HepG2 (cell line): ENCODE data around the gene IARS2. TPM values are rescaled to one million over a fixed set of nuclear protein-coding genes. Genes with fewer than 3 reads are reported as not detected.
A peak's percentile ranks its signal among the peaks of the same experiment; 100 is the strongest.

ENCODE experiments used
- ATAC-seq: fragments of 200-7000 bp; cut with Tn5 transposase; 3 replicates; pipeline ENCODE4 v1.9.1; 2020; ENCODE audit warnings: mild to moderate bottlenecking, moderate library complexity
- BruUV-seq: library from RNA; stranded (reverse); fragments of 400-500 nt; replicated peaks from 2 replicates; lab custom pipeline; 2021; lab: Mats Ljungman, UMichigan
- CTCF ChIA-PET: fragments of 300-600 bp; formaldehyde crosslinking; extraction: SDS; loops from one replicate; lab custom pipeline; 2021; ENCODE audit warnings: low total read pairs, inconsistent platforms, low intra/inter-chr PET ratio; lab: Yijun Ruan, JAX
- POLR2A ChIA-PET: fragments of 350-600 bp; sonication (Branson Sonifier 250); formaldehyde crosslinking; loops from one replicate; lab custom pipeline; 2020; ENCODE audit warnings: antibody characterized with exemption, inconsistent platforms; lab: Yijun Ruan, JAX
- DNase-seq: peaks from one replicate; pipeline ENCODE4 v3.0.0-alpha.2; 2015; ENCODE audit warnings: low spot score
- FAIRE-seq: peaks from 3 replicates; lab custom pipeline; 2011; peaks lifted over from hg19 to GRCh38; lab: Jason Lieb, UNC
- H2AFZ ChIP-seq: one replicate; pipeline ENCODE4 v1.6.1; 2011; ENCODE audit warnings: low read length, inconsistent platforms
- H3K27ac ChIP-seq: fragments of 300-600 bp; 3 replicates; pipeline ENCODE4 v1.8.0; 2011; ENCODE audit warnings: mixed run types, mild to moderate bottlenecking, mixed read lengths, low read length, inconsistent platforms; ENCODE audit not compliant: insufficient read depth; ENCODE audit errors: extremely low read length
- H3K27me3 ChIP-seq, 2 experiments: fragments of 200-600 bp in 1 of 2; 2 replicates in 1 of 2; 3 replicates in 1 of 2; pipeline versions ENCODE4 v1.6.0 to v1.8.0; 2011; ENCODE audit warnings: low read length in 2 of 2, mild to moderate bottlenecking in 2 of 2, moderate library complexity in 2 of 2, inconsistent platforms in 1 of 2; ENCODE audit not compliant: insufficient read depth in 2 of 2, control insufficient read depth in 1 of 2
- H3K36me3 ChIP-seq, 2 experiments: fragments of 200-600 bp in 1 of 2; replicated peaks in 1 of 2; 2 replicates in 1 of 2; 3 replicates in 1 of 2; pipeline versions ENCODE4 v1.5.1 to v1.8.0; 2011; ENCODE audit warnings: low read length in 2 of 2, inconsistent platforms in 1 of 2; ENCODE audit not compliant: insufficient read depth in 2 of 2, control insufficient read depth in 1 of 2
- H3K4me1 ChIP-seq: 2 replicates; pipeline ENCODE4 v1.5.1; 2012; ENCODE audit warnings: low read length, inconsistent platforms; ENCODE audit not compliant: insufficient read depth
- H3K4me2 ChIP-seq: 2 replicates; pipeline ENCODE4 v1.6.0; 2011; ENCODE audit warnings: low read depth, low read length, inconsistent platforms
- H3K4me3 ChIP-seq, 3 experiments: fragments of 200-600 bp in 1 of 3; sonication (generic), shearing (Covaris generic) in 1 of 3; replicated peaks in 1 of 3; 2 replicates each; pipeline ENCODE4 v1.5.1; 2011 to 2016; ENCODE audit warnings: low read length in 3 of 3, inconsistent platforms in 2 of 3, low read depth in 2 of 3, mild to moderate bottlenecking in 2 of 3, control low read depth in 1 of 3, mixed read lengths in 1 of 3; ENCODE audit not compliant: insufficient read depth in 1 of 3
- H3K79me2 ChIP-seq: one replicate; pipeline ENCODE4 v1.6.1; 2011; ENCODE audit warnings: low read length, inconsistent platforms; ENCODE audit not compliant: insufficient read depth
- H3K9ac ChIP-seq: 2 replicates; pipeline ENCODE4 v1.6.0; 2011; ENCODE audit warnings: mild to moderate bottlenecking, low read depth, low read length, inconsistent platforms; ENCODE audit not compliant: insufficient read depth
- H3K9me3 ChIP-seq: 2 replicates; pipeline ENCODE4 v1.5.1; 2012; ENCODE audit warnings: mild to moderate bottlenecking, low read length
- H4K20me1 ChIP-seq: 2 replicates; pipeline ENCODE4 v1.6.0; 2011; ENCODE audit warnings: inconsistent platforms, mild to moderate bottlenecking, low read length, moderate library complexity; ENCODE audit not compliant: insufficient read depth
- BRD4 ChIP-seq: sonication (generic); formaldehyde crosslinking; IDR thresholded peaks from 2 replicates; pipeline ENCODE4 v1.4.0; 2020; ENCODE audit warnings: missing genetic modification reagents
- EHMT2 ChIP-seq: fragments of 200-600 bp; sonication (generic); IDR thresholded peaks from 2 replicates; pipeline ENCODE4 v1.7.0; 2017; ENCODE audit warnings: antibody characterized with exemption, low read depth, low read length, borderline replicate concordance
- WGBS: methylation state at CpG from one replicate; pipeline ENCODE4 v1.1.6; 2017; ENCODE audit warnings: low lambda C conversion rate; 5-methylcytosine and 5-hydroxymethylcytosine counted together
- in situ Hi-C: cut with HindIII; loops from 2 replicates; pipeline ENCODE4 v1.10.0; 2017; ENCODE audit warnings: low pct_unique_long_range_greater_than_20kb; ENCODE audit not compliant: extremely low pct_ligation_motif_present
- intact Hi-C: fragments of 100-400 bp; cut with micrococcal nuclease; formaldehyde crosslinking; loops from one replicate; pipeline ENCODE4 v1.10.0; 2022; ENCODE audit not compliant: unreplicated experiment
- polyA plus RNA-seq, 8 experiments: library from polyadenylated mRNA; depleted of rRNA in 3 of 8; stranded (reverse) in 7 of 8; unstranded in 1 of 8; fragments of >200 nt; fragmentation: Illumina TruSeq in 4 of 8; extraction: Trizol in 4 of 8; gene quantifications; 2 replicates each; pipeline versions ENCODE4 v1.2.1 to v1.2.3, GENCODE V29; 2011 to 2016; ENCODE audit warnings: low read depth in 4 of 8, missing spikeins in 1 of 8, mixed read lengths in 1 of 8; ENCODE audit not compliant: insufficient read depth in 1 of 8
- total RNA-seq, 5 experiments: library from RNA; depleted of rRNA; stranded (reverse); fragments of >200 nt; fragmentation: Illumina TruSeq; extraction: Trizol; gene quantifications; 2 replicates each; pipeline ENCODE4 v1.2.3, GENCODE V29; 2016; ENCODE audit warnings: low read depth in 1 of 5
- TF ChIP-seq, protein P1 (sequence below): IDR thresholded peaks from 2 replicates; pipeline ENCODE4 v1.6.1; 2016; ENCODE audit warnings: low read depth
- TF ChIP-seq, protein P2 (sequence below): IDR thresholded peaks from 2 replicates; pipeline ENCODE4 v1.6.1; 2012; ENCODE audit warnings: low read depth, low read length, improper control_type of control experiment
- TF ChIP-seq, protein P3 (sequence below): sonication (generic); formaldehyde crosslinking; IDR thresholded peaks from 2 replicates; pipeline ENCODE4 v1.5.0; 2020; ENCODE audit warnings: mild to moderate bottlenecking, missing genetic modification reagents, moderate library complexity

IARS2 gene
- total and polyA plus RNA-seq, 2 of the 13 experiments (the other 11 are each of a cell fraction or from before 2014, with no cell fraction given) = 28.6 to 122 TPM

DNA sequence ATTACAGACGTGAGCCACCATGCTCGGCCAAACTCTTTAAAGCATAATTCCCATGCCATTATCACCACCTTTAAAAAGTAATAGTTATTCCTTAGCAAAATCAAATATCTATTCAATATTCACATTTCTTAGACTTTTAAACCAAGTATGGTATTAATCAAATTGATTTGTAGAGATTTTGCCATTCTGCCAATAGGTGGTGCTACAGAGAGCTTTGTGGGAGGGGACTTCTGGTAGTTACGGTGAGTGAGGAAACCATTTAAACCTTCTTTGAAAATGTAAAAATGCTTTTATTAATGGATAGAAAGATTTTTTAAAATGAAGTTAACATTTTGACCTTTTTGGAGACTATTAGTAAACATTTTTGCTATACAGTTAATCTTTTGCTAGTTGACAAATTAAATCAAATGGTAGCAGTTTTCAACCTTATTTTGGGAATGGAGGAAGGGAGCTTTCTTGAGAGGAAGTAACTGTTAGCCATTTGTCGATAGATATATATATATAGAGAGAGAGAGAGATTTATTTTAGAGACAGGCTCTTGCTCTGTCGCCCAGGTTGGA is 19.3 kb downstream of the IARS2 start:
- CTCF ChIA-PET = interaction anchor here (0.7 kb wide), 1 partner anchor 123 kb away, joined by 3 read pairs; no protein-coding TSS in a partner anchor
- in situ Hi-C loops = no loop called here
- no peaks in the 10 kb centered on the region; the same call in 1 of the 2 replicates for H4K20me1 ChIP-seq
- no peak overlapping the region for H3K4me2 ChIP-seq
- no TSS peak for BruUV-seq
- peaks cover 7 to 47% of the 10 kb centered on the region in 2 experiments; a peak in 4 of 5 replicates for H3K36me3 ChIP-seq
- H3K27ac ChIP-seq = no peak overlapping the region
- H2AFZ ChIP-seq = no peak overlapping the region
- DNase-seq = peak; percentile 30
- TF ChIP-seq, protein P1, sequence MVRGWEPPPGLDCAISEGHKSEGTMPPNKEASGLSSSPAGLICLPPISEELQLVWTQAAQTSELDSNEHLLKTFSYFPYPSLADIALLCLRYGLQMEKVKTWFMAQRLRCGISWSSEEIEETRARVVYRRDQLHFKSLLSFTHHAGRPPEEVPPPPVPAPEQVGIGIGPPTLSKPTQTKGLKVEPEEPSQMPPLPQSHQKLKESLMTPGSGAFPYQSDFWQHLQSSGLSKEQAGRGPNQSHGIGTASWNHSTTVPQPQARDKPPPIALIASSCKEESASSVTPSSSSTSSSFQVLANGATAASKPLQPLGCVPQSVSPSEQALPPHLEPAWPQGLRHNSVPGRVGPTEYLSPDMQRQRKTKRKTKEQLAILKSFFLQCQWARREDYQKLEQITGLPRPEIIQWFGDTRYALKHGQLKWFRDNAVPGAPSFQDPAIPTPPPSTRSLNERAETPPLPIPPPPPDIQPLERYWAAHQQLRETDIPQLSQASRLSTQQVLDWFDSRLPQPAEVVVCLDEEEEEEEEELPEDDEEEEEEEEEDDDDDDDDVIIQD (CRISPR knock-in tag) = peak; percentile 74; the same call in 1 of the 2 replicates
- TF ChIP-seq, protein P2, sequence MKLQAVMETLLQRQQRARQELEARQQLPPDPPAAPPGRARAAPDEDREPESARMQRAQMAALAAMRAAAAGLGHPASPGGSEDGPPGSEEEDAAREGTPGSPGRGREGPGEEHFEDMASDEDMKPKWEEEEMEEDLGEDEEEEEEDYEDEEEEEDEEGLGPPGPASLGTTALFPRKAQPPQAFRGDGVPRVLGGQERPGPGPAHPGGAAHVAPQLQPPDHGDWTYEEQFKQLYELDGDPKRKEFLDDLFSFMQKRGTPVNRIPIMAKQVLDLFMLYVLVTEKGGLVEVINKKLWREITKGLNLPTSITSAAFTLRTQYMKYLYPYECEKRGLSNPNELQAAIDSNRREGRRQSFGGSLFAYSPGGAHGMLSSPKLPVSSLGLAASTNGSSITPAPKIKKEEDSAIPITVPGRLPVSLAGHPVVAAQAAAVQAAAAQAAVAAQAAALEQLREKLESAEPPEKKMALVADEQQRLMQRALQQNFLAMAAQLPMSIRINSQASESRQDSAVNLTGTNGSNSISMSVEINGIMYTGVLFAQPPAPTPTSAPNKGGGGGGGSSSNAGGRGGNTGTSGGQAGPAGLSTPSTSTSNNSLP = peak; percentile 38; the same call in 1 of the 2 replicates
- TF ChIP-seq BRD4 = no peak
- TF ChIP-seq, protein P3, sequence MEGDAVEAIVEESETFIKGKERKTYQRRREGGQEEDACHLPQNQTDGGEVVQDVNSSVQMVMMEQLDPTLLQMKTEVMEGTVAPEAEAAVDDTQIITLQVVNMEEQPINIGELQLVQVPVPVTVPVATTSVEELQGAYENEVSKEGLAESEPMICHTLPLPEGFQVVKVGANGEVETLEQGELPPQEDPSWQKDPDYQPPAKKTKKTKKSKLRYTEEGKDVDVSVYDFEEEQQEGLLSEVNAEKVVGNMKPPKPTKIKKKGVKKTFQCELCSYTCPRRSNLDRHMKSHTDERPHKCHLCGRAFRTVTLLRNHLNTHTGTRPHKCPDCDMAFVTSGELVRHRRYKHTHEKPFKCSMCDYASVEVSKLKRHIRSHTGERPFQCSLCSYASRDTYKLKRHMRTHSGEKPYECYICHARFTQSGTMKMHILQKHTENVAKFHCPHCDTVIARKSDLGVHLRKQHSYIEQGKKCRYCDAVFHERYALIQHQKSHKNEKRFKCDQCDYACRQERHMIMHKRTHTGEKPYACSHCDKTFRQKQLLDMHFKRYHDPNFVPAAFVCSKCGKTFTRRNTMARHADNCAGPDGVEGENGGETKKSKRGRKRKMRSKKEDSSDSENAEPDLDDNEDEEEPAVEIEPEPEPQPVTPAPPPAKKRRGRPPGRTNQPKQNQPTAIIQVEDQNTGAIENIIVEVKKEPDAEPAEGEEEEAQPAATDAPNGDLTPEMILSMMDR (CRISPR knock-in tag) = 0 out of 2 replicates have a peak, but pooled peaks have one; percentile 18
- 0 out of 2 replicates have a peak, but pooled peaks have one; percentile 20 for TF ChIP-seq EHMT2
- TF ChIP-seq, all 625 proteins: peak for 4
- H3K4me1 ChIP-seq = no peaks in the 10 kb centered on the region
- POLR2A ChIA-PET = no interaction called here
- WGBS = 94% methylated on average over 5 of the region's 5 CpGs
- no peaks in the 10 kb centered on the region for H3K27me3 ChIP-seq
- no peak for FAIRE-seq
- no peak overlapping the region for H3K4me3 ChIP-seq
- no peak for ATAC-seq
- intact Hi-C loops = no loop called here
- no peak overlapping the region for H3K9ac ChIP-seq
- no peaks in the 10 kb centered on the region for H3K79me2 ChIP-seq
- H3K9me3 ChIP-seq = no peaks in the 10 kb centered on the region
